Fibroblast of lung (primary cell): ENCODE data around the gene COL5A2.

ENCODE experiments used
- CTCF ChIP-seq, 2 donors: IDR thresholded peaks in 1 of 2; conservative IDR thresholded peaks in 1 of 2; 1 replicate in 1 of 2; 2 replicates in 1 of 2; pipeline ENCODE4 v1.5.1; 2011 to 2012; ENCODE audit warnings: low read length in 2 of 2, control low read depth in 1 of 2, inconsistent platforms in 1 of 2, low read depth in 1 of 2, mild to moderate bottlenecking in 1 of 2
- EZH2 ChIP-seq: IDR thresholded peaks from 2 replicates; pipeline ENCODE4 v1.5.1; 2012; ENCODE audit warnings: low read length, control low read depth, mild to moderate bottlenecking; ENCODE audit errors: missing control alignments

- TF ChIP-seq CTCF (conservative IDR thresholded peaks at IDR 0.05 in 1 of 2, IDR thresholded peaks at IDR 0.05 in 1 of 2; ENCODE audit: low read depth in 1 of 2, low read length in 2 of 2) (no peak), EZH2 (no peak)
Measured at GRCh38 chr2:189010536-189010935, 169.0 kb downstream of the COL5A2 start.
